ENCODE data around the gene OR2V1. TPM values are rescaled to one million over a fixed set of nuclear protein-coding genes. Genes with fewer than 3 reads are reported as not detected.
"Not testable (repeated sequence)": the region's sequence is repeated elsewhere in the genome, so short reads cannot be mapped to it uniquely, and the experiment has no call there.

The OR2V1 gene
- total RNA-seq, 1 experiment from 2014 or later: not detected

GRCh38 chr5:181169459-181170236 lies 38.7 kb upstream of the OR2V1 start:
- H3K36me3 ChIP-seq (ENCODE audit: control insufficient read depth in 1 of 2, insufficient read depth in 2 of 2, low read length in 2 of 2); H3K9me2 ChIP-seq (ENCODE audit: insufficient read depth); H3K9me3 ChIP-seq (ENCODE audit: control insufficient read depth in 1 of 2, insufficient read depth in 1 of 2, low read depth in 1 of 2, low read length in 2 of 2); H3K79me2 ChIP-seq (ENCODE audit: insufficient read depth, low read length); H3K27me3 ChIP-seq (ENCODE audit: insufficient read depth, low read length); RAD21 ChIA-PET (ENCODE audit: low non-redundant PET in 1 of 2, low total read pairs in 2 of 2, uncharacterized antibody in 2 of 2, unreplicated experiment in 2 of 2); H2AFZ ChIP-seq (ENCODE audit: low read depth, low read length, poor library complexity, severe bottlenecking); H4K20me1 ChIP-seq (ENCODE audit: insufficient read depth): not testable (repeated sequence)
- Histone ChIP-seq H3K4me3 (replicated peaks in 1 of 2; ENCODE audit: low read depth in 1 of 2, low read length in 2 of 2) (peak overlapping the region; percentile 21 to 39), H3K4me2 (ENCODE audit: low read length) (peak overlapping the region; percentile 74), H3K4me1 (ENCODE audit: control insufficient read depth in 1 of 2, insufficient read depth in 2 of 2, low read length in 2 of 2) (peaks cover 18 to 58% of the 10 kb centered on the region in 2 experiments; a peak in 3 of 4 replicates), H3K27ac (ENCODE audit: low read depth, low read length) (peak overlapping the region; percentile 55), H3K9ac (ENCODE audit: low read length) (peak overlapping the region; percentile 49)
- CTCF ChIA-PET: interaction anchor here (1.8 to 2.2 kb wide), 2 partner anchors 15 to 301 kb away, joined by 5 to 7 read pairs; no protein-coding TSS in a partner anchor
- peak; percentile 60 for ATAC-seq
- TF ChIP-seq TCF7L2 (IDR thresholded peaks at IDR 0.05; ENCODE audit: borderline replicate concordance, extremely low read depth, insufficient read depth, insufficient read length): peak; percentile 5
- POLR2A ChIA-PET: interaction anchor here (0.8 to 1.0 kb wide), 2 partner anchors 35 to 38 kb away, joined by 3 to 4 read pairs; no protein-coding TSS in a partner anchor
- peak; percentile 73 for DNase-seq (ENCODE audit: low read depth, low spot score)
- intact Hi-C loops (cut with micrococcal nuclease): loop anchor here (5.0 kb wide), 2 partner anchors 53 to 307 kb away; partner anchors contain the start of genes TRIM41 and ZFP62
- BruUV-seq (replicated peaks): TSS peak; percentile 99

GRCh38 chr5:181168595-181169118 lies 37.7 kb upstream of the OR2V1 start:
- intact Hi-C loops (cut with micrococcal nuclease): no loop called here
- Histone ChIP-seq H3K27ac (ENCODE audit: low read depth, low read length) (no peak overlapping the region), H3K4me1 (ENCODE audit: control insufficient read depth in 1 of 2, insufficient read depth in 2 of 2, low read length in 2 of 2) (peaks cover 18 to 52% of the 10 kb centered on the region in 2 experiments; a peak in 3 of 4 replicates), H3K79me2 (ENCODE audit: insufficient read depth, low read length) (no peaks in the 10 kb centered on the region), H3K9me2 (ENCODE audit: insufficient read depth) (no peaks in the 10 kb centered on the region), H3K9me3 (ENCODE audit: control insufficient read depth in 1 of 2, insufficient read depth in 1 of 2, low read depth in 1 of 2, low read length in 2 of 2) (no peaks in the 10 kb centered on the region), H3K4me2 (ENCODE audit: low read length) (peak overlapping the region; percentile 45), H3K9ac (ENCODE audit: low read length) (0 out of 2 replicates have a peak overlapping the region, but pooled peaks have one; percentile 1), H4K20me1 (ENCODE audit: insufficient read depth) (no peaks in the 10 kb centered on the region), H2AFZ (ENCODE audit: low read depth, low read length, poor library complexity, severe bottlenecking) (peak overlapping the region; percentile 91), H3K36me3 (ENCODE audit: control insufficient read depth in 1 of 2, insufficient read depth in 2 of 2, low read length in 2 of 2) (no peaks in the 10 kb centered on the region), H3K27me3 (ENCODE audit: insufficient read depth, low read length) (no peaks in the 10 kb centered on the region), H3K4me3 (replicated peaks in 1 of 2; ENCODE audit: low read depth in 1 of 2, low read length in 2 of 2) (peak overlapping the region in 1 of 2 experiments; percentile 7; a peak in 1 of 4 replicates)
- ChIA-PET RAD21 (ENCODE audit: low non-redundant PET in 1 of 2, low total read pairs in 2 of 2, uncharacterized antibody in 2 of 2, unreplicated experiment in 2 of 2) (no interaction called here), CTCF (interaction anchor here (0.8 to 2.2 kb wide), 7 partner anchors 16 to 300 kb away, joined by 3 to 9 read pairs (median 5); no protein-coding TSS in a partner anchor), POLR2A (no interaction called here)
- ATAC-seq: no peak
- DNase-seq (ENCODE audit: low read depth, low spot score): no peak
- BruUV-seq (replicated peaks): no TSS peak
- TF ChIP-seq REST (IDR thresholded peaks at IDR 0.05; ENCODE audit: low read depth) (no peak), POLR2A (IDR thresholded peaks at IDR 0.05; ENCODE audit: borderline replicate concordance, extremely low read depth, insufficient read depth, insufficient read length) (no peak), ATF3 (IDR thresholded peaks at IDR 0.05) (no peak), SIN3A (IDR thresholded peaks at IDR 0.05; ENCODE audit: low read depth) (no peak), EZH2 (IDR thresholded peaks at IDR 0.05) (no peak), ZFX (IDR thresholded peaks at IDR 0.05) (no peak), YY1 (IDR thresholded peaks at IDR 0.05; ENCODE audit: extremely low read depth, insufficient replicate concordance, low read depth, low read length) (no peak), CEBPB (IDR thresholded peaks at IDR 0.05; ENCODE audit: low read depth) (no peak), RAD21 (IDR thresholded peaks at IDR 0.05; ENCODE audit: low read depth) (no peak), CBX3 (IDR thresholded peaks at IDR 0.05; ENCODE audit: low read depth) (no peak), ELF1 (IDR thresholded peaks at IDR 0.05; ENCODE audit: borderline replicate concordance, low read depth) (no peak), SP1 (IDR thresholded peaks at IDR 0.05; ENCODE audit: low read depth) (no peak), JUND (IDR thresholded peaks at IDR 0.05) (no peak)
